PC-9 (cell line): ENCODE measurements around the gene TUBD1.
"Not testable (repeated sequence)": the region's sequence is repeated elsewhere in the genome, so short reads cannot be mapped to it uniquely, and the experiment has no call there.

Experiments used
- EZH2 ChIP-seq: fragments of 200-600 bp; sonication (generic); IDR thresholded peaks from 2 replicates; pipeline ENCODE4 v1.8.0; 2017; ENCODE audit warnings: antibody characterized with exemption, low read depth
- TF ChIP-seq, protein P1 (sequence below): fragments of 200-600 bp; sonication (generic); conservative IDR thresholded peaks from 2 replicates; pipeline ENCODE4 v1.6.1; 2017; ENCODE audit warnings: mixed run types, antibody characterized with exemption, mild to moderate bottlenecking, moderate library complexity

DNA sequence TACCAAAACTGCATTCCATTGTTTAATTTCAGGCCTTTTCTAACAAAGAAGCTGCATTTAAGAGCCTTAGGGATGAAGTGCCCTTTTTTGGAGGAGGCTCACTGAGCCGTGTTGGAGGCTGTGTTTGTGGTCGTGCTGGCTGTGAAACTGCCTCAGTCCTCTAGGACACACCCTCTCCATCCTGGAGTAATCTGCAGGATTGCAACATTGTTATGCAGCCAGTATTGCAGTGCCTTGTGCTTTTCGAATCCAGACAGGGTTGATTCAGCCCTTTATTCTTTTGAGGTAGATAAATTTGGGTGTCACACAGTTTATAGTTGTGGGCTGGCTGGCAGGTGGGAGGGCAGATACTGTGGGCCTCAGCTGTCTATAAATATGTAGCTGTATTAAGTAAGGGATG lies 38.0 kb upstream of the TUBD1 start:
- TF ChIP-seq, protein P1, sequence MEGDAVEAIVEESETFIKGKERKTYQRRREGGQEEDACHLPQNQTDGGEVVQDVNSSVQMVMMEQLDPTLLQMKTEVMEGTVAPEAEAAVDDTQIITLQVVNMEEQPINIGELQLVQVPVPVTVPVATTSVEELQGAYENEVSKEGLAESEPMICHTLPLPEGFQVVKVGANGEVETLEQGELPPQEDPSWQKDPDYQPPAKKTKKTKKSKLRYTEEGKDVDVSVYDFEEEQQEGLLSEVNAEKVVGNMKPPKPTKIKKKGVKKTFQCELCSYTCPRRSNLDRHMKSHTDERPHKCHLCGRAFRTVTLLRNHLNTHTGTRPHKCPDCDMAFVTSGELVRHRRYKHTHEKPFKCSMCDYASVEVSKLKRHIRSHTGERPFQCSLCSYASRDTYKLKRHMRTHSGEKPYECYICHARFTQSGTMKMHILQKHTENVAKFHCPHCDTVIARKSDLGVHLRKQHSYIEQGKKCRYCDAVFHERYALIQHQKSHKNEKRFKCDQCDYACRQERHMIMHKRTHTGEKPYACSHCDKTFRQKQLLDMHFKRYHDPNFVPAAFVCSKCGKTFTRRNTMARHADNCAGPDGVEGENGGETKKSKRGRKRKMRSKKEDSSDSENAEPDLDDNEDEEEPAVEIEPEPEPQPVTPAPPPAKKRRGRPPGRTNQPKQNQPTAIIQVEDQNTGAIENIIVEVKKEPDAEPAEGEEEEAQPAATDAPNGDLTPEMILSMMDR: not testable (repeated sequence)
- not testable (repeated sequence) for TF ChIP-seq EZH2
